GM21367 (cell line): Measurements from ENCODE around the gene FAM234B.
"Not testable (repeated sequence)": the region's sequence is repeated elsewhere in the genome, so short reads cannot be mapped to it uniquely, and the experiment has no call there.

Experiments
- ATAC-seq: cut with Tn5 transposase; IDR thresholded peaks from one replicate; pipeline ENCODE4 v1.9.1; 2021; ENCODE audit not compliant: unreplicated experiment

FAM234B gene

DNA sequence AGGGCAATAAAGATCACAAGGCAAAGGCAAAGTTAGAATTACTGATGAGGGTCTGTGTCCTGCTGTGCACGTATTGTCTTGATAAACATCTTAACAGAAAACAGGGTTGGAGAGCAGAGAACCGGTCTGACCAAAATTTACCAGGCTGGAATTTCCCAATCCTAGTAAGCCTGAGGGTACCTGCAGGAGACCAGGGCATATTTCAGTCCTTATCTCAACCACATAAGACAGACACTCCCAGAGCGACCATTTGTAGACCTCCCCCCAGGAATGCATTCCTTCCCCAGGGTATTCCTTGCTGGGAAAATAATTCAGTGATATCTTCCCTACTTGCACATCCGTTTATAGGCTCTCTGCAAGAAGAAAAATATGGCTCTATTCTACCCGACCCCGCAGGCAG lies 9.4 kb downstream of the FAM234B start:
- not testable (repeated sequence) for ATAC-seq

DNA sequence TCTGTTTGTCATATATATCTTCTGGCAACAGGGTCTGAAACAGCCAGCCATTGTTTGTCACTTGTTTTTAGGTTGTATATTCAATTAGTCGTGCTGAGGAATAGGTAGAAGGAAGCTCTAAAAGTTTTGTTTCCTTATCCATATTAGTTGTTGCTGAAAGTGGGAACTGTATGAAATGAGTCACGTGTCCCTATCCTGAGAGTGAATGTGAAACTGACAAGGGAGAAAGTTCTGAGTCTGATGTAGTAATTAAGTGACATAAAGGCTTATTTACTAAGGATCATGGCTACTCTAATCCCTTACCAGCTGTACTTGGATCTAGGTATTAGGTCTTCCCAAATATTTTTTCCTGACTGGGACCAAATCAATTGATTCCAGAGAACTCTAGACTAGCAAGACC lies 16.4 kb downstream of the FAM234B start:
- no peak for ATAC-seq

DNA sequence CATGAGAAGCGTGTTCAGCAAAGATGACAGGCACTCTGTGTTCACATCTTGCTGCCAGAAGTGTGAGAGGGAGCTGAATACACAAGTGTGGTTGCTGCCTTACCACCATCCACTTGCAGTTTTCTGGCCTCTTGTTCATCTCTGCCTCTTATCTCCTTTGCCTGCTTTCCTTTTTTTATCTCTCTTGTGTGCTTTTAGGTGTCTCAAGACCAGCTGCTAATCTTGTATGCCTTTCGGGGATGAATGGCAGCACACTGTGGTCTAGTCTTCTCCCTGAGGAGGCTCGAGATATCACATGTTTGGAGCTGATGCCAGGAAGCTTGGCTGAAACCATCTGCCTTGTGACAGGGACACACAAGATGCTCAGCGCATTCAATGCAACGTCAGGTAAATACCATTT lies 17.2 kb downstream of the FAM234B start:
- ATAC-seq: no peak

DNA sequence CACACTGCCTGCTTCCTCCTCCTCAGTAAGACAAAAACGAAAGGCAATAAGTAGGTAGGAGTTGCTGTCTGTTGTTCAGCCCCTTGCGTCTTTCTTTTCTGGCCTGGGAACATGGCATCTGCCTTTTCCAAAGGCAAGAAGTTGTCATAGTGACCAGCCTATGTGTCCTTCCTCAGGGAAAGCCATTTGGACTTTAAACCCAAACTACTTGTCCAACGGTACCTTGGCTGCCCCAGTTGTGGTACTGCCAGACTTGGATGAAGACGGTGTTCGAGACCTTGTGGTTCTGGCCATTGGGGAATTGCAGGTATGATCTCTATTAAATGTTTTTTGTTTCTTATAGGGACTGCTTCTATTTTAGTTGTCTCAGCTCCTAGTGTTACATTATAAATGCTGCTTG lies 18.5 kb downstream of the FAM234B start:
- ATAC-seq: no peak

DNA sequence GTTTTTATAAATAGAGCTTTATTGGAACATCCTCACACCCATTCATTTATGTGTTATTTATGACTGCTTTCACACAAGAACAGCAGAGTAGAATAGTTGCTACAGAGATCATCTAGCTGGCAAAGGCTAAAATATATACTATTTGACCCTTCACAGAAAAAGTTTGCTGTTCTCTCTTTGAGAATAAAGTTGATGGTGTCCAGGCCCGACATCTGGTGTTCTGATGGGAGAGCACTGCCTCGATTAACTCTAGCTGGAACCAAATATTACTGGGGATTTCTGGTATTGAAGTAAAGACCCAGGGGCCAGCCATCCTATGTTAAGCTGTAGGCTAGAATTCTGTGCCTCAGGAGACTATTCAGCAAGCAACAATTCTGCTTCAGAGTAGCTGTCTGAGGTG lies 21.8 kb downstream of the FAM234B start:
- no peak for ATAC-seq

DNA sequence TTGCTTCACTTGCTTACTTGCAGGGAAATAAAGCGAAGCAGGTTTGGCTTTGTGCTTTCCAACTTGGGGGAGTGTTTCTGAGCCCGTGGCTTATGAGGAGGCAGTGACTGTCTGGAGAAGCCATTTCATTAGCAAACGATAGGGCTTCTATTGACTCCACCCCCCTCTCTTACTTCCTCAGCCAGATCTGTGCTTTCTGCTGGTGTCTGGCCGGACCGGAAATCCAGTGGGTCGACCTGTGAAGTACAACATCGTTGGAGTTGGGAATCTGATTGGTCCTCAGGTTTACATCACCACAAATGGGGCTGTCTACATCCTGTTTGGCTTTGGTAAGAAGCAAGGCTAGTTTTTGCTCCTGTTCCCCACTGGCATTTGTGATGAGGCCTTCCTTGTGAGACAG lies 22.3 kb downstream of the FAM234B start:
- ATAC-seq: no peak

DNA sequence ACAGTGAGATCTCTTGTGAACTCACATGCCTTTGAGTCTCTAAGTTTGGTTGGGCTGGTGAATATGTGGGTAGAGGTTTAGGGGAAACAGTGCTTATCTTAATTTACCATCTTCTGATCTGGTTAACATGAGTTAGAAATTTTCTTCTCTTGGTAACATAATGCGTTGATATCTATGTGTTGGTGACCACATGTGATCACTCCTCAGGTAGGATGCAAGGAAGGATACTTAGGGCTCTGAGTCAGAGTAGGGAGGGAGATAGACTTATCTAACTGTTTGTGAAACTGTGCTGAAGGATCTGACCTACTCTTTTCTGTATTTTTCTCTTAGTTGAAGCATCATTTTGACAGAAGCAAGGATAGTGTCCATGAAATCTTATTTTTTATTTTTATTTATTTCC lies 23.1 kb downstream of the FAM234B start:
- no peak for ATAC-seq

DNA sequence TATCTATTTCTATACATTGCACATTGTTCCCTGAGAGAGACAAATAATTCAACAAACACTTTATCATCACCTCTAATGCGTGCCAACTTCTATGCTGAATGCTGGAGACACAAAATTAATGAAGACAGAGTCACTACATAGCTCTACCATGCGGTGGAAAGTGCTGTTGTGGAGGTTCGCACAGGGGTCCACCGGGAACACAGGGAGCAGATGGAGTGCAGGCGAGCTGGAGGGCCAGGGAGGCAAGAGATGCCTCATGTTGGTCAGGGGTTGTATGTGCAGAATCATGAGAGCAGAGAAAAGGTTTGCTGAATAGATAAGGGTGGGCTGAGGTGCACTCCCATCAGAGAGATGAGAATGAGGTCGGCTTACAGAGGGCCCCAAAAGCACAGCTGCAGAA lies 25.2 kb downstream of the FAM234B start:
- no peak for ATAC-seq

DNA sequence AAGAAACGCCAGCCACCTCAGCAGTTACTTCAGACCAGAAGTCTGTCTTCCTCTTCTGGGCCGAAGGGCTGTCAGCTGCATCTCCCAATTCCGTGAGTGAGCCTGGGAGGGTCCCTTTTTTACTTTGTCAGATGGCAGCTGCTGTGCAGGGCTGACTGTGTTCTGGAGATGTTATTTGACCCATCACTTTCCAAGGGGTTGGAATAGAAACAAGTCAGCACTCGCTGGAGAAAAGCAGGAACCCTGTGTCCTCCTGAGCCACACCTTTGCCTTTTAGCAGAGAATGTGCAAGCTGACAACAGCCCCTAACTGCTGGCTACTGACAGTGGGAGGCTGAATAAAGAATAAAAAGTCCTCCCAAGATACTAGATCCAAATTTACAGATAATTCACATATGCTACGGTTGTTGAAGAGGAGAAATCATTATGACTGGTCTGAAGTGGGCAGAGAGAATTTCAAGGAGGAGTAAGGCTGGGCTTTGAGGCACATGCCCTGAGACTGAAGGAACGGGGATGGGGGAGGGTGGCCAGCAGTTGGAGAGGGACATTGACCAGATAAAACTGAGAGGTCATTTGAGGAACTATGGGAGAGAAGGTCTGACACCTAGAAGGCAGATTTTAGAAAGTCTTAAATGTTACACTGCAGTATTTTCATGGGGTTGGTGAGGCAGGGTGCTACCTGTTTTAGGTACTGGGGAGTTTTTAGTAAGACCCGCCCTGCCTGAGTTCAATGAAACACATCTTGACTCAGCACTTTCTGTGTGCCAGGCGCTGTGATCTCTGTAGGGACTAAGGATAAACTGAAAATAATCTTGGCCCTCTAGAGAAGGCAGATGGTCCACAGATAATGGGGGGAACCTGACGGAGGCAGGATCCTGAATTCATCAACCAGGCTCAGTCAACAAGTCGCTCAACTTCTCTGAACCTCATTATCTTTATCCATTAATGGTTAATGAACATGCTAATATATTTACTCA lies 27.4 kb downstream of the FAM234B start:
- no peak for ATAC-seq

DNA sequence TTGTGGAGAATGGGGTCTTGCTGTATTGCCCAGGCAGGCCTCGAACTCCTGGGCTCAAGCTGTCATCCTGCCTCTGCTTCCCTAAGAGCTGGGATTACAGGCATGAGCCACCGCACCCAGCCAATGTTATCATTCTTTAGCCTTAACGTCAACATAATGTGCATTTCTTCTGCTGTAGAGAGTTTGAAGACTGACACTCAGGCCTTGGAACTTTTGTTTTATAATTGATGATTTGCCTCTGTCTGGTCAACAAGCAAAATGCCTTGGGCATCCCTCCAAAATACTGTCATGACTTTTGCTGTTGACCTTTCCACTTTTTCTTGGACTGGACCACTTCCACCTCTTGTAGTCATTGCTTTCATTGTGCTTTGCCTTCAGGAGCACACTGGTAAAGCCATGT lies 29.0 kb downstream of the FAM234B start:
- ATAC-seq: no peak

DNA sequence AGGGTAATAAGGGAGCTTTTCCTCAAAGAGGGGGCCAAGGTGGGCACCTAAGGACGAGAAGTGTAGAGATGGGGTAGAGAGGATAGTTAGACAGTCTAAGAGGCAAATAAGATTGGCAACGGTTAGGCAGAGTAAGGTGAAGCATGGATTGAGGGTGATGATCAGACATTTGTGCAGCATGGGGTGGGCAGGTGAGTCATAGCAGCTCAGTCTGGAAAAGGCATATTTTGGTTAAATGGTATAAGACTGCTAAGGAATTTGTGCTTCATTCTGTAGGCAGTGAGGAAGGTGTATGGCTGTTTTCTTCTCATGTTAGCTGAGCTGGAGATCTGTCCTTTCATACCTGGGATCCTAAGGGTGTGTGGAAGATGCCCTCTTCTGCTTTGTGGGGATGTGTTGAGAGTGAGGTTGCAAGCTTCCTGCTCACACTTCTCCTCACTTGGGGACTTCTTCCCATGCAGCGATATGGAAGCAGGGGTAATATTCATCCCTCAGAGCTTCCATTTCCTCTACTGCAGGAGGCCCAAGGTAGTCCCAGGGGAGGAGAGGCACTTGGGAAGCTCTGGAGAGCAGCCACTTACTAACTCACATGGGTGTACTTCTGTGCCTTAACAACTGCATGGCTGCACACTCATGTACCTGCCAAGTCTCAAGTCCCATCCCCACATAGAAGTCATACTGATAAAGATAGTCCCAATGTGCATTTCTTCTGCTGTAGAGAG lies 30.4 kb downstream of the FAM234B start:
- ATAC-seq: no peak

DNA sequence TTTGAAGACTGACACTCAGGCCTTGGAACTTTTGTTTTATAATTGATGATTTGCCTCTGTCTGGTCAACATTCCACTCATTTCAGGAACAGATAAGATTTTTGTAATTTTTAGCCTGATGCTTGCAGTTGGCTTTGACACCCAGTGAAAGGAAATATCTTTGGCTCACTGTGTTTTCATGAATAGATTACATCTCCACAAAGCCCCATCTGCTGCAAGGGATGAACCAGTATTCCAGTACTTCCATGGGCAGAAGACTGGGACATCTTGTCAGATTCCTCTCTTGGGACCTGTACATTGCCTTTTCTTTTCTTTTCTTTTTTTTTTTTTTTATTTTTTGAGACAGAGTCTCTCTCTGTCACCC lies 30.9 kb downstream of the FAM234B start:
- ATAC-seq: no peak

DNA sequence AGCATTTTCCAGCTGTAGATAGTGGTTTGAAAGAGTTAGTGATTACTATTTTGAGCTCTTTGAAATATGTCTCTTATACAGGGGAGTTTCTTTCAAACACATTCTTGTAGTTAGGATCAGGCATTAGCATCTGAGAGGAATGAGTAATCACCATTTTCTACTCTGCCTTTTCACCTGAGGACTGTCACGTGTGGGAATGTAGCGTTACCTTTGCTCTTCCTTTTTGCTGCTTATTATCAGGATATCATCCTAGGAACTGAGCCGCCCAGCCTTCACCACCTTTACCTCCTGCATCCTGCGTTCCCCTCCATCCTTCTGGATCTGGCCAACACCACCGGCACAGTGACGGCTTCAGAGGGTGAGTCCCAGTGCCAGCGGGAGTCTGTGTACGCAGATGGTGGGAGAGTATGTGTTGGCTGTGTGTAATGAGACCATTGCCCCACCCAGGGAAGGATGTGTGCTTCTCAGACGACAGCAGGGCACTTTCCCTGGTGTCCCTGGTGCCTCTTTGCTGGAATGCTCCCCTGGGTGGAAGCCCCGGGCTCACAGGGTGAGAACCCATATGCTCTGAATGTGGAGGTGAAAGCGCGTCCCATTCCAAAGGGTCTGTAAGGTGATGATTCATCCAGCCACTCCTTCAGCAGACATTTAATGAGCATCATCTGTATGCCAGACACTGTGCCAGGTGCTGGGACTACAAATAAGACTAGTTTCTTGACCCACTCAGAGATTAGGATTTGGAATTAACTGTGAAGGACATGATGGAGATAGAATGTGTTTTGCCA lies 31.8 kb downstream of the FAM234B start:
- ATAC-seq: no peak

DNA sequence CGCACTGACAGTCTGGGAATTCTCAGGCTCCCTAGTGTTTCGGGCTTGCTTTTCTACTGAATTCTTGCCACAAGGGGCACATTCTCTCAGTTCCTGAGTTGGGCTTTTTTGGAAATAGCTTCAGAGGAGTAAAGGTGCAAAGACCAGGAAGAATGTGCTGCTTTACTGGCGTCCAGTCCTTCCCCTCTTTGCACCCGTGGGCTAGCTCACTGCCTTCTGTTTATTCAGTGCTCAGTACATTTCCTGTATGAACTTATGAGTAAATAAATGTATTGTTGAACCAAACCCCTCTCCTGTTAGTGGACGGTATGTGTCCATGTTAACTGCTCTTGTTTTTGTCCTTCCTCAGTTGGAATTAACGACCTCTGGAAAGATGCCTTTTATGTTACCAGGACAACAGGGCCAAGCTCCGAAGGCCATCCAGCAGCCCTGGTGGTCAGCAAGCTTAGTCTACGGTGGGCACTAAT lies 35.3 kb downstream of the FAM234B start:
- no peak for ATAC-seq

DNA sequence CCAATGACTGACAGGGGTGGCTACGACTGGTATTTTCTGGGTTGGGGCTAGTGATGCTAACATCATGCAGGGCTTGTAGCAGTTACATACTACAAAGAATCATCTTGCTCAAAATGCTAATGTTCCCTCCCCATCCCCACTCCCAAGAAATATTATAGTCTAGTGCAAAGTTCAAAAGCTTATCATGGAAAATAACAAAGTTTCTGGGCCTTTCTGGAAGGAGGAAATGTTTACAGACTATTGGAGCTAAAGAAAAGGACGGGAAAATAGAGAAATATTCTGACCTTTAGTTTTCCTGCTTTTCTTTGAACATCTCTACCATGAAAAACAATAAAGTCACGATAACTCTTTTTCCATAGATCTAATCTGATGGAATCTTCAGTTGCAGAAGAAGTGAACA lies 36.1 kb downstream of the FAM234B start:
- no peak for ATAC-seq

DNA sequence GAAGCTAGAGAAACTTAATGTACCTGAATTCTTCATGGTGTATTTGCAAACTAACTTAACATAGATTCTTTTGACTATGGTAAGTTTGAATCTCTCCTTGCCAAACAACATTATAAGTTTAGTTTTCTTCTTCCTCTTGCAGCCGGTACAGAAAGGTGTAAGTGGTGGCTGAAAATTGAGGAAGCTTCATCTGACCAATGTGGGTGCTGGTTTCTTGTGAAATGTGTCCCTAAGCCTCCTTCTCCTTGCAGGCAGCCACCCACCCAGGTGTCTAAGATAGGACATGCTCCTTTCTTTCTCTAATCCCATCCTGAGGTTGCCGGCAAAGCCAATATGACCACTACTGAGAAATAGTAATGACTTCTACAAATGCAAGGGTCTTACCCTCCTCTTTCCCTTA lies 38.7 kb downstream of the FAM234B start:
- ATAC-seq: no peak

DNA sequence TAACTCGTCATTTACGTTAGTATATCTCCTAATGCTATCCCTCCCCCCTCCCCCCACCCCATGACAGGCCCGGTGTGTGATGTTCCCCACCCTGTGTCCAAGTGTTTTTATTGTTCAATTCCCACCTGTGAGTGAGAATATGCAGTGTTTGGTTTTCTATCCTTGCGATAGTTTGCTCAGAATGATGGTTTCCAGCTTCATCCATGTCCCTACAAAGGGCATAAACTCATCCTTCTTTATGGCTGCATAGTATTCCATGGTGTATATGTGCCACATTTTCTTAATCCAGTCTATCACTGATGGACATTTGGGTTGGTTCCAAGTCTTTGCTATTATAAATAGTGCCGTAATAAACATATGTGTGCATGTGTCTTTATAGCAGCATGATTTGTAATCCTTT lies 39.5 kb downstream of the FAM234B start:
- not testable (repeated sequence) for ATAC-seq

DNA sequence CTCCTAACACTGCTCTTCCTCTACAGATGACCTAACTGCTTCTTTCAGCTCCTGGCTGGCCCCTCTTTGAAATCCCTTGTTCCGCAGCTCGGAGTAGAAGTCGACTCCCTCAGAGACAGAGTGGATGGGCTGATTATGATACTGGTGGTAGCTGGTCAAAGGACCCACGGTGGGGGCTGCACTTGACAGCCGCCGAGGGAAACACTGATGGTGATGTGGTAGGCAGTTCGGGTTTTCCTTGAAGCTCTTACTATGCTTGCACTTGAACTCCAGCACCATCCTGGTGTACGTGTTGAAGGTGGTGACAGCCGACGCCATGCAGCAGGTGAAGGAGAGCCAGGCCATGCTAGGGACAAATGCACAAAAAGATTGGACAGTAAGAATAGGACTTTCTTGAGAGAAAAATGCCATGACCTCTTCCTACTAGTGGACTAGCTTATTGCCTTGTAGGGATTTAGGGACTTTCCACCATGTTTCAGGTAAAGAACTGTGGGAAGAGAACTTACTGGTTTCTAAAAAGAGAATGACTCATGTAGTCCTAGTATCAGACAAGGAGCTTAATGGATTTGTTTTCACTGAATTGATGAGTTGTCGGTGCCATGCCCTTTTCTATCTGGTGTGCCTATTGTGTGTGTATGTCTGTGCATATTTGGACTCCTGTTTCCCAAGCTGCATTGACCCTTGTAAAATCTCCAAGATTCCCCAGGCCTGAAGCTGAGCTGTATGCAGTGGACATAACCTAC lies 40.9 kb downstream of the FAM234B start:
- ATAC-seq: no peak

DNA sequence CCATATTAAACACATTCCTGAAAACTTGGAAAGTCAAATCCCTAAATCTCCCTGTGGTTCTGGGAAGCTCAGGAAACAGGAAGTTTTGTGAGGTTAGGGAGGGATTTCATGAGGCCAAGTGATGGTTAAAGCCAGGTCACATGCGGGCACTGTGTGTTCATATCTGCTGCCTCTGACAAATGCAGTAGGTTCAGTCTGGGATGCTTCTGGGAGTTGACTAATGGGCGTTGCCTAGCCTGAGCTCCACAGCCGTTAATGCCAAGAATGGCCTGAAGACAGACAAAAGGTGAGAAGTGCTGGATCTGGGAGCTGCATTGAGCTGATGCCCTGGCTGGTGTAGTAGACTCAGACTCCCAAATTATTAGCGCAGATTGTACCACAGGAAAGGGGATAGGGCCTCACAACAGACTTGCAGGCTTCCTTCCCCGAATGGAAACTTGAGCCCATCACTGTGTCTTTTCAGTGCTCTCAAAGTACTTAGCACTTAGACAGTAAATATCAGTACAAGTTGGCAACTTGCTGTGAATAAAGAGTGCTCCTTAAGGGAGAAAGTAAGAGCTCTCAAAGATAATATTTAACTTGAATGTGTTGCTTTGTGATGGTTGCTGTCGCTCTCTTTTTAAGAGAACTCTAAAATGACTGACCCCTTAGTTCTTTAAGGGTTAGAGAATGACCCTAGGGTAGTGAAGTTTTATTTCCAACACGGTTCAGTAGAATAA lies 41.9 kb downstream of the FAM234B start:
- ATAC-seq: no peak

DNA sequence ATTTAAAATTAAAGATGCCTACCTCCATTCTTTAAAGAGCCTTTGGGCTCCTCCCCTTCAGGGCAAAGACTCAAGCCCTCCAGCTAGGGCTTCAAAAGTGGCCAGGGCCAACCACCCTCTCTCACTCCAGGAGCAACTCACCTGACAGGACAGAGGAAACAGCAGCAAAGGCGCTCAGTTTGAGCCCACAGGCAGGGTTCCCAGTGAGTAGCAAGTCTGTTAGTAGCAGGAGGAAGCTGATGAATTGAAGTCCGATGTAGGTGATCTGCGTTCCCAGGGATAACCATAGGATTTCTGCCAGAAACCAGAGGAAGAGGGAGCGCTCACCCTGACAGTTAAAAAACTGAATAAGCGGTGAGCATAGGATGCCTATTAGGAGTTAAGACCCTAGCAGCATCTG lies 43.6 kb downstream of the FAM234B start:
- ATAC-seq: no peak
